Trophoblast cell (in vitro differentiated cells and primary cell): ENCODE measurements around the gene RSRP1.
"Not testable (repeated sequence)": the region's sequence is repeated elsewhere in the genome, so short reads cannot be mapped to it uniquely, and the experiment has no call there.

Source experiments
- DNase-seq, 2 donors: peaks; one replicate each; pipeline ENCODE4 v3.0.0-alpha.2; 2016
- H2AFZ ChIP-seq: 2 replicates; pipeline ENCODE4 v1.6.1; 2013; ENCODE audit warnings: low read length, moderate library complexity, mild to moderate bottlenecking; ENCODE audit not compliant: insufficient read depth, poor library complexity
- H2AK5ac ChIP-seq: 2 replicates; pipeline ENCODE4 v1.6.1; 2013; ENCODE audit warnings: mild to moderate bottlenecking, low read length
- H2BK120ac ChIP-seq: 2 replicates; pipeline ENCODE4 v1.6.1; 2013; ENCODE audit warnings: low read length, mild to moderate bottlenecking, moderate library complexity; ENCODE audit not compliant: insufficient read depth, poor library complexity
- H2BK12ac ChIP-seq: 2 replicates; pipeline ENCODE4 v1.6.1; 2013; ENCODE audit warnings: mild to moderate bottlenecking, low read length, moderate library complexity
- H2BK5ac ChIP-seq: 2 replicates; pipeline ENCODE4 v1.6.1; 2013; ENCODE audit warnings: low read length, low read depth, moderate library complexity, mild to moderate bottlenecking; ENCODE audit not compliant: poor library complexity
- H3K14ac ChIP-seq: 2 replicates; pipeline ENCODE4 v1.6.1; 2013; ENCODE audit warnings: mild to moderate bottlenecking, low read length
- H3K18ac ChIP-seq: 2 replicates; pipeline ENCODE4 v1.6.1; 2013; ENCODE audit warnings: mild to moderate bottlenecking, low read length
- H3K23ac ChIP-seq: 2 replicates; pipeline ENCODE4 v1.6.1; 2013; ENCODE audit warnings: low read length
- H3K27ac ChIP-seq: 2 replicates; pipeline ENCODE4 v1.5.1; 2013; ENCODE audit warnings: low read depth, mild to moderate bottlenecking, inconsistent platforms, low read length, moderate library complexity
- H3K27me3 ChIP-seq: 2 replicates; pipeline ENCODE4 v1.6.1; 2013; ENCODE audit warnings: inconsistent platforms, mild to moderate bottlenecking, low read length, moderate library complexity; ENCODE audit not compliant: insufficient read depth
- H3K36me3 ChIP-seq, 2 experiments: 1 replicate in 1 of 2; 2 replicates in 1 of 2; pipeline ENCODE4 v1.6.1; 2013; ENCODE audit warnings: low read length in 2 of 2, mild to moderate bottlenecking in 2 of 2, moderate library complexity in 1 of 2; ENCODE audit not compliant: insufficient read depth in 2 of 2, control insufficient read depth in 1 of 2
- H3K4ac ChIP-seq: 2 replicates; pipeline ENCODE4 v1.6.1; 2013; ENCODE audit warnings: low read depth, mild to moderate bottlenecking, low read length, moderate library complexity
- H3K4me1 ChIP-seq, 2 experiments: 1 replicate in 1 of 2; 2 replicates in 1 of 2; pipeline ENCODE4 v1.6.1; 2013; ENCODE audit warnings: low read length in 2 of 2, mild to moderate bottlenecking in 2 of 2, moderate library complexity in 1 of 2; ENCODE audit not compliant: insufficient read depth in 2 of 2, control insufficient read depth in 1 of 2
- H3K4me2 ChIP-seq: 2 replicates; pipeline ENCODE4 v1.6.1; 2013; ENCODE audit warnings: inconsistent platforms, mild to moderate bottlenecking, low read length, moderate library complexity
- H3K4me3 ChIP-seq: 2 replicates; pipeline ENCODE4 v1.5.1; 2013; ENCODE audit warnings: mild to moderate bottlenecking, low read depth, low read length, inconsistent platforms
- H3K79me1 ChIP-seq: one replicate; pipeline ENCODE4 v1.6.1; 2013; ENCODE audit warnings: low read length
- H3K79me2 ChIP-seq: 2 replicates; pipeline ENCODE4 v1.6.1; 2013; ENCODE audit warnings: low read length, mild to moderate bottlenecking; ENCODE audit not compliant: control insufficient read depth, insufficient read depth, poor library complexity
- H3K9ac ChIP-seq: 2 replicates; pipeline ENCODE4 v1.6.1; 2013; ENCODE audit warnings: mild to moderate bottlenecking, low read length
- H3K9me3 ChIP-seq: 2 replicates; pipeline ENCODE4 v1.6.1; 2013; ENCODE audit warnings: low read depth, mild to moderate bottlenecking, control low read depth, inconsistent platforms, low read length; ENCODE audit not compliant: insufficient read depth
- H4K12ac ChIP-seq: 2 replicates; pipeline ENCODE4 v1.6.1; 2013; ENCODE audit warnings: low read depth, mild to moderate bottlenecking, low read length, moderate library complexity
- H4K8ac ChIP-seq: 2 replicates; pipeline ENCODE4 v1.6.1; 2013; ENCODE audit warnings: low read depth, mild to moderate bottlenecking, low read length, moderate library complexity
- H4K91ac ChIP-seq: one replicate; pipeline ENCODE4 v1.6.1; 2013; ENCODE audit warnings: low read depth, mild to moderate bottlenecking, low read length, moderate library complexity
- WGBS: extraction: QIAGEN DNeasy Blood & Tissue Kit; methylation state at CpG from one replicate; pipeline ENCODE4 v1.1.7; 2013; ENCODE audit warnings: missing lambda C conversion rate; ENCODE audit not compliant: insufficient read length, insufficient coverage; ENCODE audit errors: extremely low coverage; 5-methylcytosine and 5-hydroxymethylcytosine counted together

RSRP1 gene

DNA sequence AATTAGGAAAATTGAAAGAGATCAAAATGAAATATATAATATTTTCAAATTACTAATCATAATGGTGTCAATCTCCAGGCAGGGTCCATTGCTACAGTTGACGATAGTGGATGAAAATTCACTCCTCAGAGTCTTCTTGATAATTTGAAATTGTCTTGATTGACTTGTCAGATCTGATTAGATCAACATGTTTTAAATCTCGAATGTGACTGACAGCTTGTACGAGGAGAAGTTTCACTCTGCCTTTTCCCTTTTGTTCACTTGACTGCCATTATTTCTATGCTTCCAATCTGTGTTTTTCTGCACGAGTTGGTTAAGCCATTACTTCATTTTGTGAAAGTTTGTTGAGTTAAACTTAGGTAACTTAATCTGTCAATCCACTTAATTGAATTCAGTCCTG lies 28.4 kb upstream of the RSRP1 start:
- H3K9ac ChIP-seq, H2BK5ac ChIP-seq, H3K4me2 ChIP-seq, H3K36me3 ChIP-seq, H3K4me1 ChIP-seq, H2AK5ac ChIP-seq, H3K79me1 ChIP-seq, H4K12ac ChIP-seq, H3K9me3 ChIP-seq, H3K18ac ChIP-seq, H2BK12ac ChIP-seq, H3K4ac ChIP-seq, H3K27ac ChIP-seq, H2AFZ ChIP-seq, H4K91ac ChIP-seq, H3K4me3 ChIP-seq, H3K79me2 ChIP-seq, H2BK120ac ChIP-seq, H3K27me3 ChIP-seq, H3K23ac ChIP-seq, H4K8ac ChIP-seq, DNase-seq, H3K14ac ChIP-seq: not testable (repeated sequence)
- no CpG with 5 or more reads among the region's 4 CpGs for WGBS

DNA sequence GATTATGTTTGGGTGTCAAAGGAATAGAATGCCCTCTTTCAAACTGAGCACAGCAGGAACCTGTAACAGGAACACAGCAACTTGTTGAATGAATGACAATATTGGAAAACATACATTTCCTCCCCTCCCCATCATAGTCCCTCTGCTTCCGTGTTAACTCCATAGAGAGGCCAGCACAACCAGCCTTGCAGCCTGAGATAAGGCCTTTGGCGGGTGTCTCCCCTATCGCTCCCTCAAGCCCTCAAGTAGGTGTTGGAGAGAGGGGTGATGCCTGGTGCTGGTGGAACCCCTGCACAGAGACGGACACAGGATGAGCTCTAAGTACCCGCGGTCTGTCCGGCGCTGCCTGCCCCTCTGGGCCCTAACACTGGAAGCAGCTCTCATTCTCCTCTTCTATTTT lies 25.0 kb upstream of the RSRP1 start, which contains the start of gene RHD:
RHD (plus strand) TSS at position 272 of the 400 bp plus-strand sequence; CDS start at position 311, 39 bp downstream.
- not testable (repeated sequence) for H2AK5ac ChIP-seq, H2BK12ac ChIP-seq, DNase-seq, H2BK5ac ChIP-seq, H2BK120ac ChIP-seq, H3K4me2 ChIP-seq, H3K27me3 ChIP-seq, H2AFZ ChIP-seq, H4K12ac ChIP-seq, H3K18ac ChIP-seq, H3K36me3 ChIP-seq, H3K4ac ChIP-seq, H3K9ac ChIP-seq, H3K23ac ChIP-seq, H3K79me1 ChIP-seq, H4K91ac ChIP-seq, H3K4me1 ChIP-seq, H4K8ac ChIP-seq, H3K9me3 ChIP-seq, H3K14ac ChIP-seq, H3K4me3 ChIP-seq, H3K27ac ChIP-seq, H3K79me2 ChIP-seq
- WGBS: no CpG with 5 or more reads among the region's 8 CpGs

DNA sequence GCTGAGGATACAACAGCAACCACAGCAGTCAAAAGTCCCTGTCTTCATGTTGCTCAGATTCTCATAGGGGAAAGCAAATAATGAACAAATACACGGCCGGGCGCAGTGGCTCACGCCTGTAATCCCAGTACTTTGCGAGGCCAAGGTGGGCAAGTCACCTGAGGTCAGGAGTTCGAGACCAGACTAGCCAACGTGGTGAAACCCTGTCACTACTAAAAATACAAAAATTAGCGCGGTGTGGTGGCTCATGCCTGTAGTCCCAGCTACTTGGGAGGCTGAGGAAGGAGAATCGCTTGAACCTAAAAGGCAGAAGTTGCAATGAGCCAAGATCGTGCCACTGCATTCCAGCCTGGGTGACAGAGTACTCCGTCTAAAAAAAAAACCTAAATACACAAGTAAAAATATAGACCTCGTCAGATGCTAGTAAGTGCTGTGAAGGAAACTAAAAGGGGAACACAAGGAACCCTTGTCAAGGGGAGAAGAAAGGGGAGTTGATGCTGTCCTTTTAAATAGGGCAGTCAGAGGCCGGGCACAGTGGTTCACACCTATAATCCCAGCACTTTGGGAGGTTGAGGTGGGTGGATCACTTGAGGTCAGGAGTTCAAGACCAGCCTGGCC lies 21.0 kb upstream of the RSRP1 start:
- H2BK5ac ChIP-seq, H3K4me1 ChIP-seq, DNase-seq, H3K9me3 ChIP-seq, H3K4ac ChIP-seq, H3K79me1 ChIP-seq, H3K18ac ChIP-seq, H3K4me3 ChIP-seq, H2BK120ac ChIP-seq, H3K27ac ChIP-seq, H3K27me3 ChIP-seq, H3K14ac ChIP-seq, H2AK5ac ChIP-seq, H3K23ac ChIP-seq, H3K79me2 ChIP-seq, H3K9ac ChIP-seq, H4K12ac ChIP-seq, H2BK12ac ChIP-seq, H2AFZ ChIP-seq, H3K36me3 ChIP-seq: not testable (repeated sequence)
- H4K8ac ChIP-seq: peak overlapping the region; percentile 76
- WGBS: no CpG with 5 or more reads among the region's 14 CpGs
- H3K4me2 ChIP-seq: peak overlapping the region; percentile 69
- peak overlapping the region; percentile 1 for H4K91ac ChIP-seq

DNA sequence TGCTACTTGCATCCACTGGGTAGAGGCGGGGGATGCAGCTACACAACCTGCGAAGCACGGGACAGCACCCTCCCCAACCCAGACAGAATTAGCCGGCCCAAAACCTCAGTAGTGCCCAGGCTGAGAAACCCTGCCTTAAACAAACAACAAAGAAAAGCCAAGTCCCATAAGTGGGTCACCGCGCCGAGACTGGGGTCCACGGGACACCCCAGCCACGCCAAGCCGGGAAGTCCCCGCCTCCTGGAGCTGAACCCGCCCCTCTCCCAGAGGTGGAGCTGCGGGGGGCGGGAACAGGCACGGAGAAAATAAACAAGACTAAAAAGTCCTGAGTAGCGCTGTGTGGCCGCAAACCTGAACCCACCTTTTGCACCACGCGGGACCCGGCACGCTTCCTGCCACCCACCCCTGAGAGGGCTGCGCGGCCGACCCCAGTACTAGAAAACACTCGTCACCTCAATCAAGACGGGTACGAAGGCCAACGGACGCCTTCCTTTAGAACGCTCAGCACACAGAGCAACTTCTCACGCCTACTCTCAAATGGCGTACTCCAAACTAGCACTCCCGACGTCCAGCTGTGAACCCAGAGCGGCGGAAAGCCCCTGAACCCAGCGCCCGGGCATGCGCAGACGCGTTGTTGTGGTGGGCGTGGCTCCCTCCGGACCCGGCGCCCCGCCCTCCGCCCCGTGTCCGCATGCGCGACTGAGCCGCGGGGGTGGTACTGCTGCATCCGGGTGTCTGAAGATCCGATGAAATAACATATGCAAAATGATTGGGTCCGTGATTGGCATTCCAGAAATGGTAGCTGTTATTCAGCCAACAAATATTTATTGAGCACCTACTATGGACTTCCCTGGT lies 20.3 kb upstream of the RSRP1 start:
- not testable (repeated sequence) for H3K4ac ChIP-seq, H4K12ac ChIP-seq, H3K36me3 ChIP-seq, H3K4me1 ChIP-seq, H3K9me3 ChIP-seq, H3K23ac ChIP-seq, H3K18ac ChIP-seq, H2AK5ac ChIP-seq, H2BK5ac ChIP-seq, H3K79me1 ChIP-seq, H3K27me3 ChIP-seq, H2BK120ac ChIP-seq, H2BK12ac ChIP-seq, H3K79me2 ChIP-seq
- peak overlapping the region; percentile 31 for H3K9ac ChIP-seq
- H2AFZ ChIP-seq: peak overlapping the region; percentile 66
- peak overlapping the region; percentile 54 for H3K27ac ChIP-seq
- peak overlapping the region; percentile 80 for H3K4me3 ChIP-seq
- peak; percentile 64 to 85 for DNase-seq
- peak overlapping the region; percentile 69 for H3K4me2 ChIP-seq
- peak overlapping the region; percentile 53 for H3K14ac ChIP-seq
- WGBS: no CpG with 5 or more reads among the region's 56 CpGs
- peak overlapping the region; percentile 32 for H4K91ac ChIP-seq
- peak overlapping the region; percentile 89 for H4K8ac ChIP-seq
